HG03103 (cell line): Measurements from ENCODE around the gene TPRX1.
"Not testable (repeated sequence)": the region's sequence is repeated elsewhere in the genome, so short reads cannot be mapped to it uniquely, and the experiment has no call there.

Source experiments
- ATAC-seq: cut with Tn5 transposase; IDR thresholded peaks from one replicate; pipeline ENCODE4 v1.9.1; 2021; ENCODE audit warnings: low read depth; ENCODE audit not compliant: unreplicated experiment

Gene TPRX1

DNA sequence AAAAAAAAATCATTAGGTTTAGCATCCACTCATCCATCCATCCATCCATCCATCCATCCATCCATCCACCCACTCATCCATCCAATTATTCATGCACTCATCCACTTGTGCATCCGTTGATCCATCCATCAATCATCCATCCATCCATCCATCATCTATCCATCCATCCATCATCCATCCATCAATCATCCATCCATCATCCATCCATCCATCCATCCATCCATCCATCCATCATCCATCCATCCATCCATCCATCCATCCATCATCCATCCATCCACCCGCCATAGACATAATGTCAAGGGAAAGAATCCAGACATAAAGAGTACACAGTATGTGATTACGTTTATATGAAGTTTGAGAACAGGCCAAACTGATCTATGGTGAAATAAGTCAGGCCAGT is 34.8 kb downstream of the TPRX1 start:
- no peak for ATAC-seq

DNA sequence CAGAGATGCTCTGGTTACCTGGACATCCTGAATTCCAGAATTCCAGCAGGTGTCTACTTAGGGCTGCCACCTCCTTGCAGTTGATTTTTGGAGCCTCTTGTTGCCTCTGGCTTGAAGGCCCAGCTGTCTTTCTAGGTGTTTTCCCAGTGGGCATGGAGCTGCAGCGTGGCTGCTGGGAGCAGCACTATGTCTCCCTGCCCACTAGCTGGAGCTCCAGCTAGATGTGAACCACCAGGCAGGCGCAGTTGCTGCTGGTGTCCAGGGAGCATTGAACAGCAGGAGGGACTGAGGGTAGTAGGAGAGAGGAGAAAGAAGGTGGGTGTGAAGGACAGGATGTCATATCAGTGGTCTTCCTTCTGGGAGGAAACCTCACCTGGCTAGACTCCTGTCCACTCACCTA is 35.7 kb downstream of the TPRX1 start:
- no peak for ATAC-seq

DNA sequence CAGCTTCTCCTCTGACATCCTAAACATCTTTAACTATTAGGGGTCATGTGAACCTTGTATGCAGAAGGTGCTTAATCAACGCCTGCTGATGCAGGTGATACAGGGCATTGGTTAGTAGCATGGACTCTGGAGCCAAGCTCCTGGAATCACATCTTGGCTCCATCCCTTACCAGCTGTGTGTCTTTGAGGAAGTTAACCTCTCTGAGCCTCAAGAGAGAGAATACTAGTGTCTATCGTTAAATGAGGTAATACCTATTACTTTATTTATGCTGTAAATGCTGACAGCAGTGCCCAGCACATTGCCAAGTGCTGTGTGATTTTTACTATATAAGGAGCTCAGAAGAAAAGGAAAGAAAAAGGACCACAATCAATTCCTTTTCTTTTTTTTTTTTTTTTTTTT is 37.0 kb downstream of the TPRX1 start:
- no peak for ATAC-seq

DNA sequence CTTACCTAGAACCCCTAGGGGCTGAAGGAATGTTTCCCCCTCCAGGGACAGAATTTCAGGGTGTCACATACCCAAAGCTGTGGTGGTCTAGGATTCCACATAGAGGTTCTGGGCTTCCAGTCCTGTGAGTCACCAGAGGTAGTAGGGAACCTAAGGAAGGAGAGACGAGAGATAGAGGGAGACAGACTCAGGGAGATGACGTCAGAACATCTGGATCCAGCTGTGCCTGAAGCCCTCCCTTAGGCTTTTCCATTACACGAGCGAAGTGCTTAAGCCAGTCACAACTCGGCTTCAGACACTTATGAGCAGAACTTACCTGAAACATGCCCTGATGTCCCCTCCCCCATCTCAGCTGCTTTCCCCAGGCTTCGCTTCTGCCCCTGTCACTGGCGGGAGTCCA is 37.7 kb downstream of the TPRX1 start:
- no peak for ATAC-seq

DNA sequence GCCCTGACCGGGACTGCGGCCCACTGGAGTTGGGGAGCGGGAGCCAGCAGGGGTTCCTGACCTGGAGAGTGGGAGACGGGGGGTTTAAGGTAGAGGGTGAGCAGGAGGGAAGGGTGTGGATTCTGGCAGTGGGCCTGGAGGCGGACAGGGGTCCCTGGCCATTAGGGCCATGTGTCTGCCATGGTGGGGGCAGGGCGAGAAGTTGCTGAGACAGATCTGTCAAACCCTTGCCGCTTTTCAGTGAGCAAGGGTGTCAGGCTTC is 38.1 kb downstream of the TPRX1 start:
- ATAC-seq: no peak

DNA sequence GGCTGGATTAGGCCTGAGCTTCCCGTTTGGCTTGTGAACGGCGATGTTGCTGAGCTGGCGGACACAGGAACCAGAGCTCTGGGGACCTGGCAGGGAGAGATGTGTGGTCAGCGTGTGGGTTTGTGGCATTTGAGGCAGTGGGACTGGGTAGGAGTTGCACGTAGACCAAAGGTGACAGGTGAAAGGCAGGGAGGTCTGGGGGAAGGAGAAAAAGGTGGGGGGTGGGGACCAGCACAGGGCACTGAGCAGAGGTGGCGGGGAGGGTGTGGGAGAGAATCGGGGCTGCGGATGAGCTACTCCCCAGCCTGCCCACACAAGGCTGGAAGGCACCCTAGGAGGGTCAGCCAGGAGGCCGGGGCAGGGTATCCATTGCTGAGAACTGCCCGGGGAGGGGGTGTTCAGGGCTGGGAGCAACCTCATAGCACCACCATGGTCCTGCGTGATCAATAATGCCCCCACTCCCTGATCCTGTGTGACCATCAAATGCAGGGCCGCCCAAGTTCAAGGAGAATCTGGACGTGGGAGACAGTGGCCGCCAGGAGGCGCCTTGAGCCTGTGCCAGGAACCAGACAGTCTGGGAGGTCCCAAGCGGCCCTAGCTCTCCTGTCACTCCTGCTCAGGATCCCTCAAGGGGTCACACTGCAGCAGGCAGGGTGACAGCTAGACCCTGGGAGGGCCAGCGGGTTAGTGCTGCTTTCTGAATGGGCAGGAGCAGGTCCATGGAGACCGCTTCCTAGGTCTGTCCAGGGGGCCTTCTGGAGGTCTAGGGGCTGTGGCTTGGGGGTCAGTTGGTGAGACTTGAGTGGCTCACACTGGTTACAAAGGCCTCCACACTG is 38.6 kb downstream of the TPRX1 start:
- no peak for ATAC-seq

DNA sequence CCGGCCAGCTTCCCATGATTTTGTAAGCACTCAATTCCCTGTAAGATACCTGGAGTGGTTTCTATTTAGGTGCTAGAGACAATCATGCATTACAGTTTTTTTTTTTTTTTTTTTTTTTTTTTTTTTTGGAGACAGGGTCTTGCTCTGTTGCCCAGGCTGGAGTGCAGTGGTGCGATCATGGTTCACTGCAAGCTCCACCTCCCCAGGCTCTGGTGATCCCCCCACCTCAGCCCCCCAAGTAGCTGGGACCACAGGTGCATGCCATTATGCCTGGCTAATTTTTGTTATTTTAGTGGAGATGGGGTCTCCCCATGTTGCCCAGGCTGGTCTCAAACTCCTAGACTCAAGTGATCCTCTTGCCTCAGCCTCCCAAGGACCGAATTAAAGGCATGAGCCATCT is 39.6 kb downstream of the TPRX1 start:
- not testable (repeated sequence) for ATAC-seq

DNA sequence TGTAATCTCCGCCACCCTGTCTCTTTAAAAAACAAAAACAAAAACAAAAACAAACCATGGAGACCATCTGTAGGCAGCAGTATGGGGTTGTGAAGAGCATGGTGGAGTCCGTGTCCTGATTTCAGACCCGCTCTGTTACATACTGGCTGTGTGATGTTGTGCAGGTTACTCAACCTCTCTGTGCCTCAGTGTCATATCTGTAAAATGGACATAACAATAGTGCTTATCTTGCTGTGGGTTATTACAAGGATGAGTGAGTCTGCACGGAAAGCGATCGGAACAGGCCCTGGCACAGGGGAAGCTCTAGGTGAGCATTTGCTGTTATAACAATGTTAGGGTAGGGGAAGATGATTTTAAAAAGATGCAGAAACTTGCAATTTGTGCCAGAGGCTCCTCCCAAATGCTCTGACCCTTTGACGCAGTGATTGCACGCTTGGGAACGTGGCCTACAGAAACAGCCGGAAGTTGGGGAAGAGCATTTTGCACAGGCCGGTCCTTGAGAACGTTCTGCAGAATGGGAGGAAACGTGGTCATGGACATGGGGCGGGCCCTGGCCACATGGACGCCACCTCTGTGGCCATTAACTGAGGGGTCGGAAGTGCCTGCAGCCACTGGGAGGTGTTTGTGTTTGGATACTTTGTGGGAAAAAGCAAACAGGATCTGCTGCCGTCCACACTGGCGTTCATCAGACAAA is 41.6 kb downstream of the TPRX1 start:
- no peak for ATAC-seq

DNA sequence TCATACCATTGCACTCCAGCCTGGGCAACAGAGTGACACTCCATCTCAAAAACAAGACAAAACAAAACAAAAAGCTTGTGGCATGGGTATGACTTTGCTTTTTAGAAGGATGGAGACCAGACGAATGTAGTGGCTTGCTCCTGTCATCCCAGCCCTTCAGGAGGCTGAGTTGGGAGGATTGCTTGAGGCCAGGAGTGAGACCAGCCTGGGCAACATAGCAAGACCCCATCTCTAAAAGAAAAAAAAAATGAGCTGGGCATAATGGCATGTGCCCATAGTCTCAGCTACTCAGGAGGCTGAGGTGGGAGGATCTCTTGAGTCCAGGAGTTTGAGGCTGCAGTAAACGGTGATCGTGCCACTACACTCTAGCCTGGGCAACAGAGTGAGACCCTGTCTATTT is 42.2 kb downstream of the TPRX1 start:
- no peak for ATAC-seq

DNA sequence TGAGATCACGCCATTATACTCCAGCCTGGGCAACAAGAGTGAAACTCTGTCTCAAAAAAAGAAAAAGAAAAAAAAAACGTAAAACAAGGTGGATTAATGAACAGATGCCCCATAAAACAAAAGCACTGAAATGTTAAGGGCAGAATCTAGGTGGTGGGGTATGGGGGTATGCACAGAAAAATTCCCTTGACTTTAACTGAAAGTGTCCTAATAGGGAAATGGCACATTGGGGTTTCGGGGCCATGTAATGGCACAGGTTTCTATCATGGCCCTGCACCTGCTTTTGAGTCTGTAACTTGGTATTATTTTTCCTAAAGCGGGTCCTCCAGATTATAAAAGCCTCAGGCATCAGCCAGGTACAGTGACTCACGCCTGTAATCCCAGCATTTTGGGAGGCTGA is 42.8 kb downstream of the TPRX1 start:
- ATAC-seq: no peak

DNA sequence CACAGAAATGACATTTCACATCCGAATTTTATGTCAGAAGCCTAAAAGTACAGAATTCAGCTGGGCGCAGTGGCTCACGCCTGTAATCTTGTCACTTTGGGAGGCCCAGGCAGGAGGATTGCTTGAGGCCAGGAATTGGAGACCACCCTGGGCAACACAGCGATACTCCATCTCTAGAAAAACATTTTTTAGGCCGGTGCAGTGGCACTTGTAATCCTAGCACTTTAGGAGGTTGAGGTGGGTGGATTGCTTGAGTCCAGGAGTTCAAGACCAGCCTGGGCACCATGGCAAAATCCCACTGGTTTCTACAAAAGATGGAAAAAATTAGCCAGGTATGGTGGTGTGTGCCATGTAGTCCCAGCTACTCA is 43.7 kb downstream of the TPRX1 start:
- ATAC-seq: no peak

DNA sequence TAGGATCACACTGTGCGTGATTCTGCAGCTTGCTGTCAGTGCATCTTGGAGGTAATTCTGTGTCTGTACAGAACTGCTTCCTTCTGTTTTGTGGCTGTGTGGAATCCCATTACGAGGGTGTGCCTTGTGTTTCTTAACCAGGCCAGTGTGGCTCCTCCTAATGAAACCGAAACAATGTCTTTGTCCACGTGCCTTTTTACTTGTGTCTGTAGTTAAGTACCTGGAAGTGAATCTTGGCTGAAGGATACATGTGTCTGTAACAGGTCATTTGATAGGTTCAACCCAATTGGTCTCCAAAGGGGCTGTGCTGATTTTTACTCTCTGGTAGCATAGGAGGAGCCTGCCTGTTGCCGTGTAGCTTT is 45.9 kb downstream of the TPRX1 start:
- no peak for ATAC-seq

DNA sequence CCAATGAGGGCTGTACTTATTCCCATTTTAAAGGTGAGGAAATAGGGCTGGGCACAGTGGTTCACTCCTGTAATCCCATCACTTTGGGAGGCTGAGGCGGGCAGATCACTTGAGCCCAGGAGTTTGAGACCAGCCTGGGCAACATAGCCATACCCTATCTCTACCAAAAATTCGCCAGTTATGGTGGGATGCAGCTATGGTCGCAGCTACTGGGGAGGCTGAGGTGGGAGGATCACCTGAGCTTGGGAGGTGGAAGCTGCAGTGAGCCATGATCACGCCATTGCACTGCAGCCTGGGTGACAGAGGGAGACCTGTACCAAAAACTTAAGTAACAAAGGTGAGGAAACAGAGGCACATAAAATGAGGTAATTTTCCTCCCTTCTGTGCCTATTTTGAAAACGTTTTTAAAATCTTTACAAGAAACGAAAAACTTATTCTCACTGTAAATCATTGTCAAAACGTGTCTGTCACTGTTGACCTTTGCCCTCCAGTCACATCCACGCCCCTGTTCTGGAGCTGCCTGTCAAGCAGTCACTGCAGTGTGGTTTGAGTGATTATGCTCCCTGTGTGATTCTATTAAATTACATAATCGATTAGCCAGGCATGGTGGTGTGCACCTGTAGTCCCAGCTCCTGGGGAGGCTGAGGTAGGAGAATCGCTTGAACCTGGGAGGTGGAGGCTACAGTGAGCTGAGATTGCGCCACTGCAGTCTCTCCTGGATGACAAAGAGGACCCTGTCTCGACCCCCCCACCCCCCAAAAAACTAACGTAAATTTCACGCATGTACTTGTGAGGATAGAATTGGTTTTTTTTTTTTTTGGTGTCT is 46.5 kb downstream of the TPRX1 start:
- no peak for ATAC-seq

DNA sequence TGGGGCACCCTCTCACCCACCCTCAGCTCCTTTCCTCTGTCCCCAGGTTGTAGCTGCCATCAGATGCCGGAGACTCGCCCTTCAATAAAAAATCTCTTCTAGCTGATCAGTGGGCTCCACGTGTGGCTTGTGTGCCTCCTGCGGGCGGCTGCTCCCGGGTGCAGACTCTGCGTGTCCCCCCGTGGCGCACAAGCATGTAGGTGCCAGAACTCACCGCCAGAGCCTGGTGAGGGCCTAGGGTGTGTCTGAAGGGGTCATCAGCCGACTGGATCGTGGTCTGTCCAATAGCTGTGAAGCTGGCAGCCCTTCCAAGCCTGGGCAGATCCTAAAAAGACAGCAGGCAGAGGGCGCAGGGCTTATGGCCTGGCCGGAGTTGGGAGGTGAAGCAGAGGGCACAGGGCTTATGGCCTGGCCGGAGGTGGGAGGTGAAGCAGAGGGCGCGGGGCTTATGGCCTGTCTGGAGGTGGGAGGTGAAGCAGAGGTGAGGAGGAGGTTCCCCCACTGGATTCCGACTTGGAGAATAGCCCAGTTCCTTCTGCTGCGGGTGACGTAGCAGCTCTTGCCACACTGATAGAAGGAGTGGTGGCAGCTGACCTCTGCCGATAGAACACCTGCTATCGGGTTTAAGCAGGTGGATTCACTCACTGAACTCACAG is 47.3 kb downstream of the TPRX1 start:
- no peak for ATAC-seq

DNA sequence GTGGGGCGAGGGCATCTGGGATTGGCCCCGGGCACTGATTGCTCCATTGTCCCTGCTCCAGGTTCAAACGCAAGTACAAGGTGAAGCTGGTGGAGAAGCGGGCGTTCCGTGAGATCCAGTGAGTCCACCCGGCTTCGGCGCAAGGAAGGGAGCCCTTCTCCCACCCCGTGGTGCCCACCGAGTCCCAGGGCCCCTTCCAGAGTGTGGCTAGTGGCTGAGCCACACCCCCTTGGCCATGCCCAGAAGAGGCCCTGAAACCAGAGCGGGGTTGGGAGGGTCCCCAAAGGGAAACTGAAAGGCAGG is 47.8 kb downstream of the TPRX1 start:
- no peak for ATAC-seq

DNA sequence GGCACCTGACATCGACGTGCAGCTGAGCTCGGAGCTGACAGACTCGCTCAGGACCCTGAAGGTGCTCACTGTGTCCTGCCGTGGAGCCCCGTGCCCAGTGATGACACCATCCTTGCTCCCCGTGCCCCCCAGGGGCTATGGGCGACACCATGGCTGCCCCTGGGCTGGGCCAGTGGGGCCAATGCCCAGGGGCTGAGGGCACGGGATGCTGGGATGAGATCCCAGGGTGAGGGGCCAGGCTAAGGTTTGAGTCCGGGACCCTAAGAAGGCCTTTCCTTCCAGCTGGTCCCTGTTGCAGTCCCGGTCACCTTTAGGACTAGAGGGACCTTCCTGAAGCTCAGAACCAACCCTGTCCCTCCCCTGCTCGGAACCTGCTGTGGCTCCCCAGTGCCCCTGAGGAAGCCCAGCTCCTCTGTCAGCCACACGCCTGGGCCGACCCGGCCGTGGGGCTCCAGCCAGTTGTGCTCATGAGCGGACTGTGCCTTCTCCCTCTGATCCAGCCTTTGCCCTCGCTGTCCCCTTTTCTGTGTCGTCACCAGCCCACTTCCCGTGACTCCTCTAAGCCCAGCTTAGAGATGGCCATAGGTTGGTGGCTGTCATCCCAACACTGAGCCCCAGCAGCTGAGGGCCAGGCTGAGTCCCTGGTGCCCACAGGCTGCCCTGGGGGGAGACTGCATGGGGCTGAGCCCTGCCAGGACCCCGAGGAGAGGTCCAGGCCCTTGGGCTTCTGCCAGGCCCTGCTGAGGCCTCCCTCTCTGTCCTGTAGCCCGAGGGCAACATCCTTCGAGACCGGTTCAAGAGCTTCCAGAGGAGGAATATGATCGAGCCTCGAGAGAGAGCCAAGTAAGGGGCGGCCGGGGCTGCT is 48.4 kb downstream of the TPRX1 start:
- no peak for ATAC-seq

DNA sequence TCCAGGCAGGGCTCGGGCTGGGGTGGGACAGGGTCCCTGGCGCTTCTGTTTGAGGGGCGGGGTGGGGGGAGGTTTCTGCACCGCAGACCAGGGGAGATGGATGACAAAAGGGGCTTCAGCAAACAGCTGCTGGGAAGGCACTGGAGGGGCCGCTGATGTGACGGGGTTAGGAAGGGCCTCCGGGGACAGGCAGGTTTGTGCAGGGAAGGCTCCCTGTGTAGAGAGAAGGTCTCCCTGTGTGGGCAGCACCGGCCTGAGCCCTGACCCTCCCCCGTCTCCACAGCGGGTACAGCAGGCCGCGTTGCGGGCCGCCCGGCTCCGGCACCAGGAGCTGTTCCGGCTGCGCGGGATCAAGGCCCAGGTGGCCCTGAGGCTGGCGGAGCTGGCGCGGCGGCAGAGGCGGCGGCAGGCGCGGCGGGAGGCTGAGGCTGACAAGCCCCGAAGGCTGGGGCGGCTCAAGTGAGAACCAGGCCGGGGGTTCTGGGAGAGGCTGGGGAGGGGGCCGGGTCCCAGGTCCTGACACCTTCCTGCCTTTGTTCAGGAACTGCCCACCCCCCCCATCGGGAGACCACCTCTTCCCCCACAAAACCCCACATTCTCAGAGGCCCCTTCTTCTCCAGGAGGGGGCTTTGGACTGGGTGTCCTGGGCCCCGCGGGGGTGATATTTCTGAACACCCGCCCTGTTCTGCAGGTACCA is 49.1 kb downstream of the TPRX1 start:
- no peak for ATAC-seq

DNA sequence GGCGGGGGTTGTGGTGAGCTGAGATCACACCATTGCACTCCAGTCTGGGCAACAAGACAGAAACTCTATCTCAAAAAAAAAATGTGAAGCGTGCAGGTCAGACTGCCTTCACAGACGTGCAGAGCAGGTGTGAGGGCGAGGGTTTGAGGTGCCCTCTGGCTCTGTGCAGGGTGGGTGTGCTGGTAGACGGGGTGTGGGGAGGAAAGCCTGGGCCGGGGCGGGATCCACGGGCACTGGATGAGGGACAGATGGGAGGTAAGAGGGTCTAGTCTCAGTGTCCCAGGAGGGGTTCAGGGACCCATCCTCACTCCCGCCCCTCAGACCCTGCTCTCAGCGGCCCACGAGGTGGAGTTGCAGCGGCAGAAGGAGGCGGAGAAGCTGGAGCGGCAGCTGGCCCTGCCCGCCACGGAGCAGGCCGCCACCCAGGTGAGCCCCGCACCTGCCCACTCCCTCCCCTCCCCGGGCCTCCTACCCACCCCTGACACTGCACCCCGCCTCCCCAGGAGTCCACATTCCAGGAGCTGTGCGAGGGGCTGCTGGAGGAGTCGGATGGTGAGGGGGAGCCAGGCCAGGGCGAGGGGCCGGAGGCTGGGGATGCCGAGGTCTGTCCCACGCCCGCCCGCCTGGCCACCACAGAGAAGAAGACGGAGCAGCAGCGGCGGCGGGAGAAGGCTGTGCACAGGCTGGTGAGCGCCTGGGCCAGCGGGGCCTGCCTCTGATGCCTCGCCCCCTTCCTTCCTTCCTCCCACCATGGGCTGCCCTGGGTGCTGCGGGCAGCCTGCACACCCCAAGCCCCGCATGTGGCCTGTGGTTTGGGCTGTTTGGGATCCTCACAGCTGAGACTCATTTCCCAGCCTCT is 49.9 kb downstream of the TPRX1 start:
- ATAC-seq: no peak
